AG09319 (cell line): ENCODE results near the gene DRC1.
"Not testable (repeated sequence)": the region's sequence is repeated elsewhere in the genome, so short reads cannot be mapped to it uniquely, and the experiment has no call there.

ENCODE experiments used
- DNase-seq: peaks from one replicate; pipeline ENCODE4 v3.0.0-alpha.2; 2010; ENCODE audit warnings: low read depth; ENCODE audit errors: extremely low read depth
- TF ChIP-seq, protein P1 (sequence below): IDR thresholded peaks from 2 replicates; pipeline ENCODE4 v1.5.1; 2011; ENCODE audit warnings: low read depth, mild to moderate bottlenecking, inconsistent platforms, low read length, moderate library complexity

The DRC1 gene

DNA sequence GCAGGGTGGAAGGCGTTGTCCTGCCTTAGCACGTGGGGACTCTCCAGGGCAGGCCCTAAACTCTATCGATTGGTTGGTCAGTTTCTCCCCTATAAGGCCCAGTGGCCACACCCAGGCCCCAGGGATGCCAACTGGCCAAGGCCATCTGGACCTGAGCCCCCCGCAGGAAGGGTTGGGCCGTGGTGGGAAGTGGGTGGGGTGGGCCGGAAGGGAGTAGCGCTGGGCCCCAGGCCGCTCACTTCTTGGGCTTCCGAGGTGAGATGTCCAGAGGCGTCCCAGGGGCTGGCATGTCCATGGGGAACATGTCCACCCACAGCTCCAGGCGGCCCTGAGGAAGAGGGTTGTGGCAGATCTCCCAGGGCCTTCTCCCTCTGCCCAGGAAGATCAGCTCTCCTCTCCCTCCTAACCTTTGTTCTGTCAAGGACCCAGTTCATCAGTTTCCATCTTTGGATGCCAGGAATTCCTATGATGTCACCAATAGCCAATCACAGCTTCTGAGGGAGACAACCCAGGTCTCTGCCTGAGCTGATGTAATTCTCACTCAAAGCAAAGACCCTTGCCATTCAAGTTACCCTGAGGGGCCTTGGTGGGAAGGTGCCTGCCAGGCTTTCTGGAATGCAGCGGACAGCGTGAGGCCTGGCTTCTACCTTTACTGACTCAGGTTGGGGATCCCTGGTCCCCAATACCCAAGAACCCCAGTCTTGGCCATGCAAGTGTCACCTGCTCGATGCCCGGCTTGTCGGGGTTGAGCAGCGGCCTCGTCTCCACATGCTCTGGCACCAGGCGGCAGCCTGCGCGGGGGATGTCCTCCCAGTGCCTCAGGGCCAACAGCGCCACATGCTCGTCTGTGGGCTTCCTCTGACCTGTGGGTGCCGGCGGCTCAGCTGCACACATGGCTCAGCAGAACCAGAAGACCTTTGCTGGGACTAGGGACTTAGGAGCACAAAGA is 61.8 kb downstream of the DRC1 start:
- DNase-seq: no peak
- TF ChIP-seq, protein P1, sequence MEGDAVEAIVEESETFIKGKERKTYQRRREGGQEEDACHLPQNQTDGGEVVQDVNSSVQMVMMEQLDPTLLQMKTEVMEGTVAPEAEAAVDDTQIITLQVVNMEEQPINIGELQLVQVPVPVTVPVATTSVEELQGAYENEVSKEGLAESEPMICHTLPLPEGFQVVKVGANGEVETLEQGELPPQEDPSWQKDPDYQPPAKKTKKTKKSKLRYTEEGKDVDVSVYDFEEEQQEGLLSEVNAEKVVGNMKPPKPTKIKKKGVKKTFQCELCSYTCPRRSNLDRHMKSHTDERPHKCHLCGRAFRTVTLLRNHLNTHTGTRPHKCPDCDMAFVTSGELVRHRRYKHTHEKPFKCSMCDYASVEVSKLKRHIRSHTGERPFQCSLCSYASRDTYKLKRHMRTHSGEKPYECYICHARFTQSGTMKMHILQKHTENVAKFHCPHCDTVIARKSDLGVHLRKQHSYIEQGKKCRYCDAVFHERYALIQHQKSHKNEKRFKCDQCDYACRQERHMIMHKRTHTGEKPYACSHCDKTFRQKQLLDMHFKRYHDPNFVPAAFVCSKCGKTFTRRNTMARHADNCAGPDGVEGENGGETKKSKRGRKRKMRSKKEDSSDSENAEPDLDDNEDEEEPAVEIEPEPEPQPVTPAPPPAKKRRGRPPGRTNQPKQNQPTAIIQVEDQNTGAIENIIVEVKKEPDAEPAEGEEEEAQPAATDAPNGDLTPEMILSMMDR: no peak

DNA sequence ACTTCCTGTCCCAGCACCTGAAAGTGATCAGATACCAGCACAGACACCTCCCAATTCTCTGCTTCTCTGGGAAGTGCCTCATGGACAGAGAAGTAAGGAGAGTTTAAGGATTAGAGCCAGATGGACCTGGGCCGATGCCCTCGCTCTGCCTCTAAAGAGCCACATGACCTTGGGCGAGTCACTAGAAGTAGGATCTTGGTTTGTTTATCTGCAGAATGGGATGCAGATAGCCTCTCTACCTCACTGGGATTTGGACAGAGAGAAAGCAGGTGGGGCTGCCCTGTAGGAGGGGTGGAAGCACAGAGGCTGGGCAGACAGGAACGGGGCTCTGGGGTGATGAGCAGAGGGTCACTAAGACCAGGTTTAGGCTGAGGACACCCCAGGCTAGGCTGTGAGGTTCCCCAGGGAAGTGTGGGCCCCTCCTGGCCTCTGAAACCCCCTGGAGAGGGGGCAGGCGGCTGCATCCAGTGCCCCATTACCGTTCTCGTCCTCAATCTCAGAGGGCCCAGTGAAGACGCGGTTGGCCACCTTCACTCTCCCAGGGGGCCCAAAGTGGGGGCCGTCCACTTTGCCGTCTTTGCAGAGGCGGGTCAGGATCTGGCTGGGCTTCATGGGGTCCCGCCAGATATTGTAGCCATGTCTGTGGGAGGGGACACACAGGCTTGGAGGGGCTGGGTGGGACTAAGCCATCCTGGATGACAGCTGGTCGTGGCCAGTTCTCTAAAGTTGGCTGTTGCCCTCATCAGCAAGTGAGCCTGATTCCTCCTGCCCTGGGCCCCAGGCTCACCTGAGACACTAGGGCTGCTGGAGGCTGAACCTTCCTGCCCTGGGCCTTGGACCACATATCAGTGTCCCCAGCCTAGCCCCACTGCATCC is 62.9 kb downstream of the DRC1 start:
- DNase-seq: no peak
- TF ChIP-seq, protein P1: no peak

DNA sequence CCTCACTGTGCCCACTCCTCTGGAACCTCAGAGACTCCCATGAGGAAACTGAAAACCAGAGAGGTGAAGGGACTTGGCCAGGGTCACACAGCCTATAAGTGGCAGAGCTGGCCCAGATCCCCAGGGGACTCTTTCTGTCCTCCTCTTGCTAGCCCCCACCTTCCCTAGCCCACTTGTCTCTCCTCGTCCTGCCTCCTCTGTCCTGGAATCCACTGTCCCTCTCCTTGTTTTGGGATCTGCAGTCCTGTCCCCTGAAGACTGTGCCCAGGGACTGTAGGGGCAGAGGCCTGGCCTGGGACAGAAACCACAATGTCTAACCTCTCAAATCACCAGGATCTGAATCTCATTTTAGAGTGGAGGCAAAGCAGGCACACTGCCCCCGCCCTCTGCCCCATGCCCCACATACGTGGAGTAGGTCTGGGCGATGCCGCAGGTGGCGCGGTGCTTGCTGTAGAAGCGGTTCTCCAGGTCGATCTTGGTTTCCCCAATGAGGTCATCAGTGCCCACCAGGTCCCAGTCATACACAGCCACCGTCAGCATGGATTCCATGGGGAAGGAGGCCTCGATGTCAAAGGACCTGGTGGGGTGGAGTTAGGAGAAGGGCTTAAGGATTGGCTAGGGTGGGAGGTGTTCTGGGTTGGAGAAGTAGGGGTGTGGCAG is 63.7 kb downstream of the DRC1 start:
- TF ChIP-seq, protein P1: no peak
- DNase-seq: no peak

DNA sequence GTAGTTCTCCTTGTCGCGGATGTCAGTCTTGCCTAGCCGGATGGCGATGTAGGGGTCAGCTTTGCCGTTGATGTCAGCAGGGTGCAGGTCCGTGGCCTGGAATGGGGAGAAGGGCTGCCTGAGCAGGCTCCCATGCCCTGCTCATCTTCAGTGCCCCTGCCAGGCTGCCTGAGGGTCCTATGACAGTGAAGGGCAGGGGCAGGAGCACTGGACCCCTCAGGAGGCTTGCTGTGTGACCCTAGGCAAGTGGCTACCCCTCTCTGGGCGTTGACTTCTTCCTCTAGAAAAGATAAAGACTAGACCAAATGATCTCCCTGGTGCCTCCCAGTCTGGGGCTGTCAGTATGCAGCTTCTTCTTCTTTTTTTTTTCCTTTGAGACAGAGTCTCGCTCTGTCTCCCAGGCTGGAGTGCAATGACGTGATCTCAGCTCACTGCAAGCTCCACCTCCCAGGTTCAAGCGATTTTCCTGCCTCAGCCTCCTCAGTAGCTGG is 64.3 kb downstream of the DRC1 start:
- no peak for DNase-seq
- TF ChIP-seq, protein P1: no peak

DNA sequence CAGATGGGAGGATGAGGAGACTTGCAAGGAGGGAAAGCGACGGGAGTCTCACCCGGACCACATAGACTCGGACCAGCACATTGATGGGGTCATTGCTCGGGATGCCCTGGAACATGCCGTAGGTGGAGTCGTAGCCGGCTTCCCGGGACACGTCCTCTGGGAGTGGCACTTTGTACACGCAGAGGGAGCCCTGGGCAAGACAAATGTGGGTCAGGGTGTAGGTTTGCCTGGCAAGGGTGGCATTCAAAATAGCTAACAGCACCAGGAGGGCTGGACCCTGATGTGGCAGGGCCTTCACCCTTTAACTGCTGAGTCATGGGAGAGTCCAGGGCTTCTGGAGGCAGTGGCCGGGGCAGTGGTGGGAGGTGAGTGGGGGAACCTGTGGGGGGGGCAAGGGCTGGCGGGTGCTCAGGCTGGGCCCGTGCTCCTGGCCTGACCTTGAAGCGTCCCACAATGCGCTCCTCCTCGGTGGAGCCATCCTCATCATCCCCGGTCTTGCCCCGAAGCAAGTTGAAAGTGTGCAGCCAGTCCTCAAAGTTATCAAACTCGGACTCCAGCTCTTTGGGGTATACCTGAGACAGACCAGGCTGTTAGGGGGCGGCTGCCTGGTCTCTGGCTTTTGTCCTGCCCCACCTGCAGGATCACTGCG is 65.1 kb downstream of the DRC1 start:
- no peak for DNase-seq
- TF ChIP-seq, protein P1: no peak

DNA sequence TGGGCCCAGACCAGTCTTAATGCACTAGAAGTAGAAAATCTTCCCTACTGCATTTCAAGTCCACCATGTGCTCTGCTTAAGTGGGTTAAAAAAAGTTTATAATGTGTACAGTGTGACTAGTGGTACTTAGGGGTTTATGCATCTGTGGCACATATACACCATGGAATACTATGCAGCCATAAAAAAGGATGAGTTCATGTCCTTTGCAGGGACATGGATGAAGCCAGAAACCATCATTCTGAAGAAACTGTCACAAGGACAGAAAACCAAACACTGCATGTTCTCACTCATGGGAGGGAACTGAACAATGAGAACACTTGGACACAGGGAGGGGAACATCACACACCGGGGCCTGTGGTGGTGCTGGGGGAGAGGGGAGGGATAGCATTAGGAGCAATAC is 66.8 kb downstream of the DRC1 start:
- DNase-seq: not testable (repeated sequence)
